Stomach (tissue), 9 donors: ENCODE results near the gene SPATA12. TPM values are rescaled to one million over a fixed set of nuclear protein-coding genes. Genes with fewer than 3 reads are reported as not detected.

Experiments used
- DNase-seq, 2 donors: peaks; one replicate each; pipeline versions ENCODE4 v3.0.0 to v3.0.0-alpha.2; 2013 to 2019
- H3K27ac ChIP-seq, 5 donors: fragments of 200-600 bp in 4 of 5; sonication (generic) in 4 of 5; one replicate each; pipeline ENCODE4 v1.5.1; 2013 to 2019; ENCODE audit warnings: mild to moderate bottlenecking in 1 of 5, moderate library complexity in 1 of 5
- H3K27me3 ChIP-seq, 3 donors: fragments of 200-600 bp; sonication (generic); one replicate each; pipeline ENCODE4 v1.5.1; 2017 to 2019; ENCODE audit warnings: mixed run types in 1 of 3
- H3K36me3 ChIP-seq, 4 donors: fragments of 200-600 bp; sonication (generic); 1 replicate in 3 of 4; 2 replicates in 1 of 4; pipeline ENCODE4 v1.5.1; 2016 to 2019
- H3K4me1 ChIP-seq, 4 donors: fragments of 200-600 bp; sonication (generic); one replicate each; pipeline ENCODE4 v1.5.1; 2016 to 2019
- H3K4me3 ChIP-seq, 4 donors: fragments of 200-600 bp; sonication (generic) in 3 of 4; one replicate each; pipeline ENCODE4 v1.5.1; 2016 to 2019; ENCODE audit warnings: mild to moderate bottlenecking in 1 of 4
- H3K9me3 ChIP-seq, 4 donors: fragments of 200-600 bp; sonication (generic); one replicate each; pipeline ENCODE4 v1.5.1; 2016 to 2019
- CTCF ChIP-seq, 7 experiments: fragments of 450-650 bp in 4 of 7; fragments of 200-600 bp in 3 of 7; sonication (generic) in 3 of 7; IDR thresholded peaks; one replicate each; pipeline ENCODE4 v1.5.1; 2016 to 2019; ENCODE audit warnings: antibody characterized with exemption in 7 of 7, control low read depth in 2 of 7, mild to moderate bottlenecking in 1 of 7
- EP300 ChIP-seq: sonication (generic); formaldehyde crosslinking; IDR thresholded peaks from one replicate; pipeline ENCODE4 v1.6.1; 2017; ENCODE audit warnings: antibody characterized with exemption
- POLR2A ChIP-seq, 4 donors: fragments of 450-650 bp; IDR thresholded peaks; one replicate each; pipeline ENCODE4 v1.6.1; 2016; ENCODE audit warnings: antibody characterized with exemption in 4 of 4, control low read depth in 2 of 4, mild to moderate bottlenecking in 1 of 4, moderate library complexity in 1 of 4
- POLR2AphosphoS5 ChIP-seq, 3 donors: sonication (generic); formaldehyde crosslinking; IDR thresholded peaks; one replicate each; pipeline ENCODE4 v1.6.1; 2016; ENCODE audit warnings: antibody characterized with exemption in 3 of 3
- WGBS, 5 donors: extraction: QIAGEN DNeasy Blood & Tissue Kit in 3 of 5; methylation state at CpG; one replicate each; pipeline versions ENCODE4 v1.1.5 to v1.1.7; 2013 to 2018; 5-methylcytosine and 5-hydroxymethylcytosine counted together
- intact Hi-C: fragments of 100-400 bp; cut with DNase I; formaldehyde crosslinking; loops from one replicate; pipeline ENCODE4 v1.15.1; 2023; ENCODE audit warnings: low total_unique reads
- polyA plus RNA-seq, 3 donors: library from polyadenylated mRNA; stranded (reverse); fragments of 200-250 nt; gene quantifications; one replicate each; pipeline ENCODE4 v1.2.3, GENCODE V29; 2013
- total RNA-seq, 5 donors: library from RNA; depleted of rRNA; stranded (reverse); fragments of >200 nt; gene quantifications; one replicate each; pipeline versions ENCODE4 v1.1.0 to v1.2.3, GENCODE V29; 2014 to 2016
- donor health status: healthy with polysubstance abuse.
- donor health status: Bipolar disorder and iron deficiency.
- donor health status: healthy.

SPATA12 gene
- total and polyA plus RNA-seq, 8 donors = 0.05 to 0.31 TPM; not detected in 6

DNA sequence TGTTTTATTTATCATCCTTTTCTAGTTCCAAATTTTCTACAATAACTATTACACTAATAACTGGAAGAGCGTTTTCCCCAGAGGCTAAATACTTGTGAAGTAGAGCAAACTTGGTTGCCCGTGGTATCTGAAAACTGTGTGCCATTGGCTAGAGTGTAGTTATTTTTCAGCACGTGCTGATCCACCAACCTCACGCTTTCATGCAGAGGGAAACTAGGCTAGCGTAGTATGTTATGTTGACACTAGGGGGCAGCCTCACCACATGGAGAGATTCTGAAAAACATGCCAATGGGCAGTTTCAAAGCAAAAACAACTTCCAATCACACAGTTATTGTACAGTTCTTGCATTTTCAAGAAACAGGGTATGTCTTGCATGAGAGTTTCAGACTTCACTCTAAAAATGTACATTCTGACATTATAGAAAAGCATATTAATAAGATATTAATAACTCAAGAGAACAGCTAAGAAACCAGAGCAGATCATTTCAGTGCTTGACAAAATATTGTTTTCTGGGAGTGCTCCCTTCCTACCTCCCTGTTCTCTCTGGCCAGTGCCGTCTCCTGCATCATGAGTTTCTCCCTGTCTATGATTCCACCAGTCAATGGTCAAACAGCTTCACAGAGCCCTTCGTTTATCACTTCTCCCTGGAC lies 39.7 kb downstream of the SPATA12 start:
- Histone ChIP-seq H3K4me1 (peaks cover 0 to 15% (median 3%) of the 10 kb centered on the region in 4 donors), H3K36me3 (peaks cover 0 to 42% (median 4%) of the 10 kb centered on the region in 4 donors), H3K27me3 (no peaks in the 10 kb centered on the region), H3K4me3 (no peak overlapping the region), H3K9me3 (no peaks in the 10 kb centered on the region), H3K27ac (no peak overlapping the region)
- WGBS, 5 donors = 10 to 16% (median 14%) methylated on average over 7 of the region's 7 CpGs
- TF ChIP-seq POLR2AphosphoS5 (IDR thresholded peaks at IDR 0.05) = peak in 1 of 3 donors; percentile 43
- peak in 5 of 7 experiments; percentile 73 to 88 (median 86) for TF ChIP-seq CTCF (IDR thresholded peaks at IDR 0.05)
- no peak for TF ChIP-seq EP300
- intact Hi-C loops = no loop called here
- DNase-seq = peak; percentile 71 to 90

- intact Hi-C loops = no loop called here
- peaks cover 0 to 15% (median 0%) of the 10 kb centered on the region in 4 donors for H3K4me1 ChIP-seq
- no peak overlapping the region for H3K27ac ChIP-seq
- no peaks in the 10 kb centered on the region for H3K9me3 ChIP-seq
- no peaks in the 10 kb centered on the region for H3K27me3 ChIP-seq
- DNase-seq = no peak
- no peak overlapping the region for H3K4me3 ChIP-seq
- no peak for TF ChIP-seq EP300
- no peak for TF ChIP-seq POLR2AphosphoS5 (IDR thresholded peaks at IDR 0.05)
- TF ChIP-seq POLR2A (IDR thresholded peaks at IDR 0.05) = no peak
- no peak for TF ChIP-seq CTCF (IDR thresholded peaks at IDR 0.05)
- H3K36me3 ChIP-seq = peaks cover 0 to 22% (median 0%) of the 10 kb centered on the region in 4 donors
- 95 to 98% (median 97%) methylated on average over 9 of the region's 9 CpGs for WGBS, 5 donors
These were observed 45.1 kb downstream of the SPATA12 start for GRCh38 chr3:57105585-57105984.

GRCh38 chr3:57108684-57109083 lies 48.2 kb downstream of the SPATA12 start:
- intact Hi-C loops = no loop called here
- no peaks in the 10 kb centered on the region for H3K27me3 ChIP-seq
- no peak for DNase-seq
- H3K36me3 ChIP-seq = peaks cover 0 to 9% (median 0%) of the 10 kb centered on the region in 4 donors
- H3K4me3 ChIP-seq = no peak overlapping the region
- H3K9me3 ChIP-seq = no peaks in the 10 kb centered on the region
- no peak overlapping the region for H3K27ac ChIP-seq
- TF ChIP-seq EP300 (no peak), POLR2AphosphoS5 (IDR thresholded peaks at IDR 0.05) (no peak), POLR2A (IDR thresholded peaks at IDR 0.05) (no peak), CTCF (IDR thresholded peaks at IDR 0.05) (no peak)
- WGBS, 5 donors = 96 to 97% (median 97%) methylated on average over 8 of the region's 8 CpGs
- peaks cover 0 to 16% (median 0%) of the 10 kb centered on the region in 4 donors for H3K4me1 ChIP-seq

- Histone ChIP-seq H3K9me3 (no peaks in the 10 kb centered on the region), H3K36me3 (peaks cover 0 to 15% (median 0%) of the 10 kb centered on the region in 4 donors), H3K4me3 (peak overlapping the region in 2 of 4 donors; percentile 3 to 9), H3K4me1 (peaks cover 0 to 12% (median 0%) of the 10 kb centered on the region in 4 donors), H3K27ac (no peak overlapping the region), H3K27me3 (no peaks in the 10 kb centered on the region)
- no peak for DNase-seq
- WGBS, 5 donors = 61 to 73% (median 67%) methylated on average over 15 of the region's 15 CpGs
- TF ChIP-seq POLR2A (IDR thresholded peaks at IDR 0.05) (no peak), EP300 (no peak), CTCF (IDR thresholded peaks at IDR 0.05) (no peak), POLR2AphosphoS5 (IDR thresholded peaks at IDR 0.05) (no peak)
- intact Hi-C loops = no loop called here
These were observed 49.2 kb downstream of the SPATA12 start for GRCh38 chr3:57109437-57110199.
